ENCODE results near the gene EIF3B.
A peak's percentile ranks its signal among the peaks of the same experiment; 100 is the strongest.
"Not testable (repeated sequence)": the region's sequence is repeated elsewhere in the genome, so short reads cannot be mapped to it uniquely, and the experiment has no call there.

EIF3B gene

GRCh38 chr7:2354186-2354938 lies at the start of gene EIF3B:
Gene EIF3B, plus strand, starts transcription at chr7:2354827. Its CDS starts 95 bp downstream, at chr7:2354922.
- Histone ChIP-seq H3K27ac (ENCODE audit: low read depth, low read length, poor library complexity, severe bottlenecking) (peak within 1 kb of the TSS; percentile 88), H3K79me2 (ENCODE audit: insufficient read depth, low read length) (peaks cover 45% of the 10 kb centered on the region), H3K4me2 (ENCODE audit: low read length) (peak within 1 kb of the TSS; percentile 90), H3K36me3 (ENCODE audit: insufficient read depth, low read length) (peaks cover 41% of the 10 kb centered on the region), H3K9me2 (ENCODE audit: low read depth, low read length) (no peaks in the 10 kb centered on the region), H3K9me3 (ENCODE audit: low read length) (no peaks in the 10 kb centered on the region), H3F3A (ENCODE audit: insufficient read depth, low read length) (no peaks in the 10 kb centered on the region), H3K27me3 (ENCODE audit: insufficient read depth, low read length) (no peaks in the 10 kb centered on the region), H3K4me1 (ENCODE audit: insufficient read depth, low read length, severe bottlenecking) (peaks cover 40% of the 10 kb centered on the region), H2AFZ (ENCODE audit: low read length) (peak within 1 kb of the TSS; percentile 65), H3K9ac (ENCODE audit: low read length) (peak within 1 kb of the TSS; percentile 98), H4K20me1 (ENCODE audit: insufficient read depth, low read length) (0 out of 2 replicates have a peak, but pooled peaks cover 2% of the 10 kb centered on the region), H3K4me3 (ENCODE audit: low read depth, low read length, poor library complexity, severe bottlenecking) (peak within 1 kb of the TSS; percentile 99)
- TF ChIP-seq, protein P1, sequence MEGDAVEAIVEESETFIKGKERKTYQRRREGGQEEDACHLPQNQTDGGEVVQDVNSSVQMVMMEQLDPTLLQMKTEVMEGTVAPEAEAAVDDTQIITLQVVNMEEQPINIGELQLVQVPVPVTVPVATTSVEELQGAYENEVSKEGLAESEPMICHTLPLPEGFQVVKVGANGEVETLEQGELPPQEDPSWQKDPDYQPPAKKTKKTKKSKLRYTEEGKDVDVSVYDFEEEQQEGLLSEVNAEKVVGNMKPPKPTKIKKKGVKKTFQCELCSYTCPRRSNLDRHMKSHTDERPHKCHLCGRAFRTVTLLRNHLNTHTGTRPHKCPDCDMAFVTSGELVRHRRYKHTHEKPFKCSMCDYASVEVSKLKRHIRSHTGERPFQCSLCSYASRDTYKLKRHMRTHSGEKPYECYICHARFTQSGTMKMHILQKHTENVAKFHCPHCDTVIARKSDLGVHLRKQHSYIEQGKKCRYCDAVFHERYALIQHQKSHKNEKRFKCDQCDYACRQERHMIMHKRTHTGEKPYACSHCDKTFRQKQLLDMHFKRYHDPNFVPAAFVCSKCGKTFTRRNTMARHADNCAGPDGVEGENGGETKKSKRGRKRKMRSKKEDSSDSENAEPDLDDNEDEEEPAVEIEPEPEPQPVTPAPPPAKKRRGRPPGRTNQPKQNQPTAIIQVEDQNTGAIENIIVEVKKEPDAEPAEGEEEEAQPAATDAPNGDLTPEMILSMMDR (IDR thresholded peaks at IDR 0.05; ENCODE audit: low read length), result no peak
- TF ChIP-seq EZH2 (IDR thresholded peaks at IDR 0.05; ENCODE audit: borderline replicate concordance, low read length), result no peak

DNA sequence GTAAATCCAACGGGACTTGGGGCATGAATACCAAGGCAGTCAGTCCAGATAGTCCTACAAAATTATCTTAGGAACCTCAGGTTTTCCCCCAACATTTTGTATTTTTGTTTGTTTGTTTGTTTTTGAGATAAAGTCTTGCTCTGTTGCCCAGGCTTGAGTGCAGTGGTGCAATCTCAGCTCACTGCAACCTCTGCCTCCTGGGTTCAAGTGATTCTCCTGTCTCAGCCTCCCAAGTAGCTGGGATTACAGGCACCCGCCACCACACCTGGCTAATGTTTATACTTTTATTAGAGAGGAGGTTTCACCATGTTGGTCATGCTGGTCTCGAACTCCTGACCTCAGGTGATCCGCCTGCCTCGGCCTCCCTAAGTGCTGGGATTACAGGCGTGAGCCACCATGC lies 49.4 kb upstream of the EIF3B start:
- not testable (repeated sequence) for H3K36me3 ChIP-seq (ENCODE audit: insufficient read depth, low read length); H3K79me2 ChIP-seq (ENCODE audit: insufficient read depth, low read length); H2AFZ ChIP-seq (ENCODE audit: low read length); H3K9me2 ChIP-seq (ENCODE audit: low read depth, low read length); H3F3A ChIP-seq (ENCODE audit: insufficient read depth, low read length); H3K4me2 ChIP-seq (ENCODE audit: low read length); H3K9ac ChIP-seq (ENCODE audit: low read length); H4K20me1 ChIP-seq (ENCODE audit: insufficient read depth, low read length); H3K27me3 ChIP-seq (ENCODE audit: insufficient read depth, low read length); H3K9me3 ChIP-seq (ENCODE audit: low read length); H3K4me3 ChIP-seq (ENCODE audit: low read depth, low read length, poor library complexity, severe bottlenecking); H3K27ac ChIP-seq (ENCODE audit: low read depth, low read length, poor library complexity, severe bottlenecking)
- H3K4me1 ChIP-seq (ENCODE audit: insufficient read depth, low read length, severe bottlenecking), result peaks cover 22% of the 10 kb centered on the region

DNA sequence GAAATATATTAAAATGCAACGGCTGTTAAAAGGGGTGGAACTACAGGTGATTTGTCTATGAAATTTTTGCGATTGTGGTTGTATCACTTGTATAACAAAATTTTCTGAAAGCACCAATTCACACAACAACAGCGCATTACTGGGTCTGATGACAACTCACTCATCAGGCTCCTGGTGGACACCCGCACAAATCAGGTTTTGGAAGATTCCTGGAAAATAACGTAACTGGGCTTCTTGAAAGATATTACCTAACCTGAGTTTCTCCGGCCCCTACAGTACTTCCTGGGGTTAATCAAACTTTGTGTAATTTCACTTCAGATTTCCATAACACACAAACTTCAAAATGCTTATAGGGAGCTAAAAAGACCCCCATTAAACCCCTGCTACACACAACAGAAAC lies 47.9 kb upstream of the EIF3B start:
- Histone ChIP-seq H3K27ac (ENCODE audit: low read depth, low read length, poor library complexity, severe bottlenecking) (no peak overlapping the region), H3K79me2 (ENCODE audit: insufficient read depth, low read length) (no peaks in the 10 kb centered on the region), H3K9ac (ENCODE audit: low read length) (peak overlapping the region; percentile 9; the same call in 1 of the 2 replicates), H3K4me1 (ENCODE audit: insufficient read depth, low read length, severe bottlenecking) (peaks cover 20% of the 10 kb centered on the region), H3K4me3 (ENCODE audit: low read depth, low read length, poor library complexity, severe bottlenecking) (peak overlapping the region; percentile 48), H3K9me3 (ENCODE audit: low read length) (no peaks in the 10 kb centered on the region), H3K36me3 (ENCODE audit: insufficient read depth, low read length) (no peaks in the 10 kb centered on the region; the same call in 1 of the 2 replicates), H3K27me3 (ENCODE audit: insufficient read depth, low read length) (no peaks in the 10 kb centered on the region), H3F3A (ENCODE audit: insufficient read depth, low read length) (no peaks in the 10 kb centered on the region), H3K4me2 (ENCODE audit: low read length) (peak overlapping the region; percentile 58; the same call in 1 of the 2 replicates), H3K9me2 (ENCODE audit: low read depth, low read length) (no peaks in the 10 kb centered on the region), H4K20me1 (ENCODE audit: insufficient read depth, low read length) (no peaks in the 10 kb centered on the region), H2AFZ (ENCODE audit: low read length) (no peak overlapping the region)
- TF ChIP-seq, protein P1 (IDR thresholded peaks at IDR 0.05; ENCODE audit: low read length), result no peak
- no peak for TF ChIP-seq EZH2 (IDR thresholded peaks at IDR 0.05; ENCODE audit: borderline replicate concordance, low read length)
